Activated B cell treated with CpG ODN at 0.5 μM for 24 hours (primary cell): ENCODE data around the gene DLAT. TPM values are rescaled to one million over a fixed set of nuclear protein-coding genes. Genes with fewer than 3 reads are reported as not detected.
"Not testable (repeated sequence)": the region's sequence is repeated elsewhere in the genome, so short reads cannot be mapped to it uniquely, and the experiment has no call there.

Experiments used
- ATAC-seq: fragments of 200-7000 bp; cut with Tn5 transposase; one replicate; pipeline ENCODE4 v1.10.0; 2021; ENCODE audit warnings: low read depth, mild to moderate bottlenecking, moderate library complexity
- CTCF ChIA-PET: fragments of 350-600 bp; sonication (Branson Sonifier 250); formaldehyde crosslinking; loops from one replicate; lab custom pipeline; 2021; ENCODE audit warnings: antibody characterized with exemption; lab: Charles Lee
- POLR2A ChIA-PET: fragments of 350-600 bp; sonication (Branson Sonifier 250); formaldehyde crosslinking; loops from one replicate; lab custom pipeline; 2021; ENCODE audit warnings: antibody characterized with exemption; lab: Charles Lee
- DNase-seq: peaks from one replicate; pipeline ENCODE4 v3.0.0; 2022
- H3K27ac Mint-ChIP-seq: one replicate; pipeline ENCODE4 v1.8.0; 2020; ENCODE audit warnings: mixed read lengths
- H3K27me3 Mint-ChIP-seq: one replicate; pipeline ENCODE4 v1.8.0; 2021; ENCODE audit warnings: mixed read lengths
- H3K36me3 Mint-ChIP-seq: one replicate; pipeline ENCODE4 v1.8.0; 2021; ENCODE audit warnings: low read depth, mixed read lengths
- H3K4me1 Mint-ChIP-seq: one replicate; pipeline ENCODE4 v1.8.0; 2021; ENCODE audit warnings: mixed read lengths
- H3K4me3 Mint-ChIP-seq: one replicate; pipeline ENCODE4 v1.8.0; 2020; ENCODE audit warnings: mild to moderate bottlenecking, mixed read lengths
- H3K9me3 Mint-ChIP-seq: one replicate; pipeline ENCODE4 v1.8.0; 2020; ENCODE audit warnings: mixed read lengths
- intact Hi-C: fragments of 100-400 bp; cut with micrococcal nuclease; formaldehyde crosslinking; loops from one replicate; pipeline ENCODE4 v1.15.1; 2024
- total RNA-seq: library from RNA; stranded (reverse); gene quantifications from 2 replicates; pipeline ENCODE4 v1.2.3, GENCODE V29; 2022
- TF ChIP-seq, protein P1 (sequence below): fragments of 200-600 bp; IDR thresholded peaks from one replicate; pipeline ENCODE4 v1.8.0; 2022; ENCODE audit warnings: antibody characterized with exemption, mild to moderate bottlenecking

Gene DLAT
- total RNA-seq, 1 donor from 2014 or later, result 31.5 TPM

DNA sequence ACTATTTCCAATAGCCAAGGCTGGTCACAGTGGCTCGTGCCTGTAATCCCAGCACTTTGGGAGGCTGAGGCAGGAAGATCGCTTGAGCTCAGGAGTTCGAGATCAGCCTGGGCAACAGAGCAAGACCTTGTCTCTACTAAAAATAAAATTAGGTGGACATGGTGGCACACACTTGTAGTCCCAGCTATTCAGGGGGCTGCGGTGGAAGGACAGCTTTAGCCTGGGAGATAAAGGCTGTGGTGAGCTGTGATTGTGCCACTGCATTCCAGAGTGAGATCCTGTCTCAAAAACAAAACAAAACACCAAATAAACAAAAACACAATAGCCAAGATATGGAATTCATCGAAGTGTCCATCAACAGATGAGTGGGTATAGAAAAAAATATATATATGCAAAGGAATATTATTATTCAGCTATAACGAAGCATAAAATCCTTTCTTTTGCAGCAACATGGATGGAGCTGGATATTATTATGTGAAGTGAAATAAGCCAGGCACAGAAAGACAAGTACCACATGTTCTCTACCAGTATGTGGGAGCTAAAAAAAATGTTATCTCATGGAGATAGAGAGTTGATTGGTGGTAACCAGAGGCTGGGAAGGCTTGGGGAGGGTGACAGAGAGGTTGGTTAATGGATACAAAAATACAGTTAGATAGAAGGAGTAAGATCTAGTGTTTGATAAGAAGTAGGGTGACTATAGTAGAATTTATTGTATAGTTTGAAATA is 22.6 kb upstream of the DLAT start:
- peaks cover 9% of the 10 kb centered on the region for H3K4me1 Mint-ChIP-seq
- CTCF ChIA-PET, result interaction anchor here (1.4 kb wide), 1 partner anchor 83 kb away, joined by 3 read pairs; no protein-coding TSS in a partner anchor
- H3K9me3 Mint-ChIP-seq, result no peaks in the 10 kb centered on the region
- TF ChIP-seq, protein P1, sequence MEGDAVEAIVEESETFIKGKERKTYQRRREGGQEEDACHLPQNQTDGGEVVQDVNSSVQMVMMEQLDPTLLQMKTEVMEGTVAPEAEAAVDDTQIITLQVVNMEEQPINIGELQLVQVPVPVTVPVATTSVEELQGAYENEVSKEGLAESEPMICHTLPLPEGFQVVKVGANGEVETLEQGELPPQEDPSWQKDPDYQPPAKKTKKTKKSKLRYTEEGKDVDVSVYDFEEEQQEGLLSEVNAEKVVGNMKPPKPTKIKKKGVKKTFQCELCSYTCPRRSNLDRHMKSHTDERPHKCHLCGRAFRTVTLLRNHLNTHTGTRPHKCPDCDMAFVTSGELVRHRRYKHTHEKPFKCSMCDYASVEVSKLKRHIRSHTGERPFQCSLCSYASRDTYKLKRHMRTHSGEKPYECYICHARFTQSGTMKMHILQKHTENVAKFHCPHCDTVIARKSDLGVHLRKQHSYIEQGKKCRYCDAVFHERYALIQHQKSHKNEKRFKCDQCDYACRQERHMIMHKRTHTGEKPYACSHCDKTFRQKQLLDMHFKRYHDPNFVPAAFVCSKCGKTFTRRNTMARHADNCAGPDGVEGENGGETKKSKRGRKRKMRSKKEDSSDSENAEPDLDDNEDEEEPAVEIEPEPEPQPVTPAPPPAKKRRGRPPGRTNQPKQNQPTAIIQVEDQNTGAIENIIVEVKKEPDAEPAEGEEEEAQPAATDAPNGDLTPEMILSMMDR, result no peak
- H3K36me3 Mint-ChIP-seq, result no peaks in the 10 kb centered on the region
- no peak overlapping the region for H3K27ac Mint-ChIP-seq
- H3K27me3 Mint-ChIP-seq, result peaks cover 21% of the 10 kb centered on the region
- no peak overlapping the region for H3K4me3 Mint-ChIP-seq
- intact Hi-C loops, result no loop called here
- POLR2A ChIA-PET, result no interaction called here
- DNase-seq, result no peak
- ATAC-seq, result no peak

DNA sequence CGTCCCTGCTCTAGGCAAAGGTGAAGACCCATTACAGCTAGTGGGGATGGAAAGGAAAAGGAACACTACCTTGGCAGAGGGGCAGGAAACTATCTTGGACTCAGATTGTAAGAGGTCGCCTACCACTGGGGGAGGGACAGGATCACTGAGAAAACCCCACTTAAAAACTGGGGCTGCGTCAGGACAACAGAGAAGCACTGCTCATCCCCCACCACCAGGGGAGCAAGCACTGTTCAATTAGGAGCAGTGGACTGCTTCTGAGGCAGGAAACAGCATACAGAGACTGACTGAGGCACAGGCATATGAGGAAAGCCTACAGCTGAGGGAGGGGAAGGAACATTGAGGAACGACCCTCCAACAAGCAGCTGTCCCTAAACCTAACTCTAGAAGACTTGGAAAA is 20.8 kb upstream of the DLAT start:
- TF ChIP-seq, protein P1, result no peak
- Mint-ChIP-seq H3K36me3 (no peaks in the 10 kb centered on the region), H3K4me1 (peaks cover 7% of the 10 kb centered on the region), H3K27me3 (peaks cover 21% of the 10 kb centered on the region), H3K4me3 (no peak overlapping the region), H3K9me3 (no peaks in the 10 kb centered on the region), H3K27ac (no peak overlapping the region)
- intact Hi-C loops, result loop anchor here (1.0 to 2.0 kb wide), 2 partner anchors 20 to 82 kb away; partner anchors contain the start of genes DLAT, SDHD and TIMM8B
- ATAC-seq (peak; percentile 99), DNase-seq (peak; percentile 22)
- CTCF ChIA-PET, result interaction anchor here (0.7 to 1.2 kb wide), 4 partner anchors 10 to 110 kb away, joined by 3 to 4 read pairs (median 3); no protein-coding TSS in a partner anchor
- POLR2A ChIA-PET, result interaction anchor here (1.3 kb wide), 1 partner anchor 12 kb away, joined by 3 read pairs; no protein-coding TSS in a partner anchor

DNA sequence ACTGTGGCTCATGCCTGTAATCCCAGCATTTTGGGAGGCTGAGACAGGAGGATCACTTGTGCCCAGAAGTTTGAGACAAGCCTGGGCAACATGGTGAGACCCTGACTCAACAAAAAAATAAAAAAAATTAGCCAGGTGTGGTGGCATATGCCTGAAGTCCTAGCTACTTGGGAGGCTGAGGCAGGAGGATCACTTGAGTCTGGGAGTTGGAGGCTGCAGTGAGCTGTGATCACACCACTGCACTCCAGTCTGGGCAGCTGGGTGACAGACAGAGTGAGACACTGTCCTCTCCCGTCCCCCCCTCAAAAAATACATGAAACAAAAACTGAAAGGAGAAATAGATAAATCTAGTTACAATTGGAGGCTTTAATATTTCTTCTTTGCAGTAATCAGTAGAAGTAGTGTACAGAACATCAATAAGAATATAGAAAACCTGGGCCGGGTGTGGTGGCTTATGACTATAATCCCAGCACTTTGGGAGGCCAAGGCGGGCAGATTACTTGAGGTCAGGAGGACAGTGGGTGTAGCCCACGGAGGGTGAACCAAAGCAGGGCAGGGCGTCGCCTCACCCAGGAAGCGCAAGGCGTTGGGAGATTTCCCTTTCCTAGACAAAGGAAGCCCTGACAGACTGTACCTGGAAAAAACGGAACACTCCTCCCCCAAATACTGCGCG is 19.6 kb upstream of the DLAT start:
- no peak for DNase-seq
- CTCF ChIA-PET, result interaction anchor here (0.7 to 1.6 kb wide), 3 partner anchors 9 to 108 kb away, joined by 3 read pairs; no protein-coding TSS in a partner anchor
- POLR2A ChIA-PET, result interaction anchor here (1.3 kb wide), 1 partner anchor 11 kb away, joined by 3 read pairs; no protein-coding TSS in a partner anchor
- Mint-ChIP-seq H3K4me3 (no peak overlapping the region), H3K27me3 (peaks cover 21% of the 10 kb centered on the region), H3K36me3 (no peaks in the 10 kb centered on the region), H3K4me1 (peaks cover 7% of the 10 kb centered on the region), H3K9me3 (no peaks in the 10 kb centered on the region), H3K27ac (no peak overlapping the region)
- intact Hi-C loops, result loop anchor here (2.0 kb wide), 1 partner anchor 19 kb away; the partner anchor contains the start of gene DLAT
- ATAC-seq, result no peak
- TF ChIP-seq, protein P1, result no peak

DNA sequence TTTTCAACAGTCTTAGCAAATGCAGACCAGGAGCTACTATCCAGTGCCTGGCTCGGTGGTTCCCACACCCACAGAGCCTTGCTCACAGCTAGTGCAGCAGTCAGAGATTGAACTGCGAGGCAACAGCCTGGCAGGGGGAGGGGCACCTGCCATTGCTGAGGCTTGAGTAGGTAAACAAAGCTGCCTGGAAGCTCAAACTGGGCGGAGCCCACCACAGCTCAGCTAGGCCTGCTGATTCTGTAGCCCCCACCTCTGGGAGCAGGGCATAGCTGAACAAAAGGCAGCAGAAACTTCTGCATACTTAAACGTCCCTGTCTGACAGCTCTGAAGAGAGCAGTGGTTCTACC is 19.1 kb upstream of the DLAT start:
- CTCF ChIA-PET, result interaction anchor here (1.6 kb wide), 1 partner anchor 107 kb away, joined by 3 read pairs; no protein-coding TSS in a partner anchor
- H3K36me3 Mint-ChIP-seq, H3K4me1 Mint-ChIP-seq, intact Hi-C loops, H3K9me3 Mint-ChIP-seq, ATAC-seq, DNase-seq, POLR2A ChIA-PET, H3K27ac Mint-ChIP-seq, H3K4me3 Mint-ChIP-seq: not testable (repeated sequence)
- peaks cover 21% of the 10 kb centered on the region for H3K27me3 Mint-ChIP-seq

DNA sequence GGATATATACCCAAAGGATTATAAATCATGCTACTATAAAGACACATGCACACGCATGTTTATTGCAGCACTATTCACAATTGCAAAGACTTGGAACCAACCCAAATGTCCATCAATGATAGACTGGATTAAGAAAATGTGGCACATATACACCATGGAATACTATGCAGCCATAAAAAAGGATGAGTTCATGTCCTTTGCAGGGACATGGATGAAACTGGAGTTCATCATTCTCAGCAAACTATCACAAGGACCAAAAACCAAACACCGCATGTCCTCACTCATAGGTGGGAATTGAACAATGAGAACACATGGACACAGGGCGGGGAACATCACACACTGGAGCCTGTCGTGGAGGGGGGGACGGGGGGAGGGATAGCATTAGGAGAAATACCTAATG is 13.8 kb upstream of the DLAT start:
- H3K36me3 Mint-ChIP-seq, ATAC-seq, H3K27ac Mint-ChIP-seq, POLR2A ChIA-PET, H3K27me3 Mint-ChIP-seq, DNase-seq, H3K4me1 Mint-ChIP-seq, intact Hi-C loops, H3K4me3 Mint-ChIP-seq, CTCF ChIA-PET, H3K9me3 Mint-ChIP-seq: not testable (repeated sequence)

DNA sequence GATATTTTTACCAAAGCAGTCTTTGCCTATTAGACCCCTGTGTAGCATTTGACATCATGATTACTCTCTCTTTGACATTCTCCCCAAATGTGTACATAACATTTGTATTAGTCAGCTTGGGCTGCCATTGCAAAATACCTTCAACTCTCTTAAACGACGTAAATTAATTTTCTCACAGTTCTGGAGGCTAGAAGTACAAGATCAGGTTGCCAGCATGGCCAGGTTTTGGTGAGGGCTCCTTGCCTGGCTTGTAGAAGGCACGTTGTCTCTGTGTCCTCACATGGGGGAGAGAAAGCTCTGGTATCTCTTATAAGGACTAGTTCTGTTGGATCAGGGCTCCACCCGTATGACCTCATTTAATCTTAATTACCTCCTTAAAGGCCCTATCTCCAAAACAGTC is 12.3 kb upstream of the DLAT start:
- ChIA-PET POLR2A (no interaction called here), CTCF (no interaction called here)
- Mint-ChIP-seq H3K4me1 (peaks cover 13% of the 10 kb centered on the region), H3K36me3 (no peaks in the 10 kb centered on the region), H3K9me3 (no peaks in the 10 kb centered on the region), H3K27ac (no peak overlapping the region), H3K27me3 (no peaks in the 10 kb centered on the region), H3K4me3 (no peak overlapping the region)
- intact Hi-C loops, result no loop called here
- TF ChIP-seq, protein P1, result no peak
- ATAC-seq (no peak), DNase-seq (no peak)
